Loucy (cell line): ENCODE measurements around the gene SCN8A.

Experiments used
- CTCF ChIP-seq: fragments of 200-600 bp; sonication (generic); conservative IDR thresholded peaks from 2 replicates; pipeline ENCODE4 v1.5.1; 2014; ENCODE audit warnings: mild to moderate bottlenecking, antibody characterized with exemption, low read length
- EZH2phosphoT487 ChIP-seq: fragments of 200-600 bp; IDR thresholded peaks from 2 replicates; pipeline ENCODE4 v1.6.1; 2018; ENCODE audit warnings: antibody characterized with exemption, mild to moderate bottlenecking, moderate library complexity, borderline replicate concordance

GRCh38 chr12:51845482-51845881, 254.4 kb downstream of the SCN8A start:
- no peak for TF ChIP-seq EZH2phosphoT487
- TF ChIP-seq CTCF, result no peak
